Panc1 (cell line): ENCODE data around the gene SRPX2. TPM values are rescaled to one million over a fixed set of nuclear protein-coding genes. Genes with fewer than 3 reads are reported as not detected.

ENCODE experiments used
- ATAC-seq: fragments of 200-7000 bp; cut with Tn5 transposase; 2 replicates; pipeline ENCODE4 v1.9.1; 2020; ENCODE audit warnings: mild to moderate bottlenecking, moderate library complexity
- BruUV-seq: library from RNA; stranded (reverse); fragments of 400-500 nt; replicated peaks from 2 replicates; lab custom pipeline; 2021; lab: Mats Ljungman, UMichigan
- CTCF ChIA-PET: fragments of 300-600 bp; sonication (Branson Sonifier 250); formaldehyde crosslinking; loops from one replicate; lab custom pipeline; 2022; ENCODE audit warnings: antibody characterized with exemption; lab: Charles Lee
- POLR2A ChIA-PET: fragments of 300-600 bp; sonication (Branson Sonifier 250); formaldehyde crosslinking; loops from one replicate; lab custom pipeline; 2022; ENCODE audit warnings: antibody characterized with exemption; lab: Charles Lee
- DNase-seq: peaks from one replicate; pipeline ENCODE4 v3.0.0-alpha.2; 2010; ENCODE audit warnings: low read depth, low spot score
- H3K27ac ChIP-seq: 2 replicates; pipeline ENCODE4 v1.5.1; 2011; ENCODE audit warnings: mild to moderate bottlenecking, low read length, inconsistent platforms
- H3K27me3 ChIP-seq: fragments of 200-500 bp; sonication (Bioruptor generic); 2 replicates; pipeline ENCODE4 v1.6.0; 2014; ENCODE audit warnings: low read length, inconsistent platforms; ENCODE audit not compliant: control insufficient read depth, insufficient read depth
- H3K36me3 ChIP-seq: fragments of 200-500 bp; sonication (Bioruptor generic); 2 replicates; pipeline ENCODE4 v1.5.1; 2014; ENCODE audit warnings: inconsistent platforms, mild to moderate bottlenecking, low read length, moderate library complexity; ENCODE audit not compliant: control insufficient read depth, insufficient read depth
- H3K4me1 ChIP-seq: 2 replicates; pipeline ENCODE4 v1.5.1; 2011; ENCODE audit warnings: inconsistent platforms, mild to moderate bottlenecking, low read length, moderate library complexity; ENCODE audit not compliant: control insufficient read depth, insufficient read depth
- H3K4me3 ChIP-seq, 2 experiments: 2 replicates each; pipeline ENCODE4 v1.5.1; 2011 to 2012; ENCODE audit warnings: low read depth in 2 of 2, low read length in 2 of 2, mild to moderate bottlenecking in 2 of 2, inconsistent platforms in 1 of 2, moderate library complexity in 1 of 2
- H3K9me3 ChIP-seq: fragments of 200-500 bp; sonication (Bioruptor generic); 2 replicates; pipeline ENCODE4 v1.5.1; 2014; ENCODE audit warnings: low read depth, mild to moderate bottlenecking, inconsistent platforms, low read length, moderate library complexity; ENCODE audit not compliant: control insufficient read depth, insufficient read depth
- POLR2AphosphoS5 ChIP-seq: IDR thresholded peaks from 2 replicates; pipeline ENCODE4 v1.6.1; 2012; ENCODE audit warnings: mild to moderate bottlenecking, low read depth, low read length, moderate library complexity
- SIN3A ChIP-seq: IDR thresholded peaks from 2 replicates; pipeline ENCODE4 v1.6.1; 2012; ENCODE audit warnings: low read depth, mild to moderate bottlenecking, low read length, moderate library complexity, borderline replicate concordance; ENCODE audit not compliant: insufficient read depth
- TCF7L2 ChIP-seq: IDR thresholded peaks from 2 replicates; pipeline ENCODE4 v1.6.1; 2011; ENCODE audit warnings: mild to moderate bottlenecking, low read depth, low read length, inconsistent platforms
- in situ Hi-C: cut with HindIII; loops from 2 replicates; pipeline ENCODE4 v1.10.0; 2016; ENCODE audit warnings: low sequenced_read_pairs, low pct_unique_long_range_greater_than_20kb
- intact Hi-C: fragments of 100-400 bp; cut with micrococcal nuclease; formaldehyde crosslinking; loops from one replicate; pipeline ENCODE4 v1.10.0; 2022; ENCODE audit not compliant: unreplicated experiment
- total RNA-seq: library from RNA; stranded (reverse); gene quantifications from one replicate; pipeline ENCODE4 v1.2.1, GENCODE V29; 2021; ENCODE audit not compliant: unreplicated experiment
- TF ChIP-seq, protein P1 (sequence below): fragments of 450-650 bp; IDR thresholded peaks from 2 replicates; pipeline ENCODE4 v1.5.1; 2017; ENCODE audit warnings: mild to moderate bottlenecking
- TF ChIP-seq, protein P2 (sequence below), 2 experiments: IDR thresholded peaks; 2 replicates each; pipeline ENCODE4 v1.6.1; 2011 to 2012; ENCODE audit warnings: low read depth in 2 of 2, control low read depth in 1 of 2, low read length in 1 of 2, mild to moderate bottlenecking in 1 of 2, moderate library complexity in 1 of 2; ENCODE audit not compliant: insufficient read depth in 1 of 2

SRPX2 gene
- total RNA-seq, 1 experiment from 2014 or later, result 1.2 TPM

DNA sequence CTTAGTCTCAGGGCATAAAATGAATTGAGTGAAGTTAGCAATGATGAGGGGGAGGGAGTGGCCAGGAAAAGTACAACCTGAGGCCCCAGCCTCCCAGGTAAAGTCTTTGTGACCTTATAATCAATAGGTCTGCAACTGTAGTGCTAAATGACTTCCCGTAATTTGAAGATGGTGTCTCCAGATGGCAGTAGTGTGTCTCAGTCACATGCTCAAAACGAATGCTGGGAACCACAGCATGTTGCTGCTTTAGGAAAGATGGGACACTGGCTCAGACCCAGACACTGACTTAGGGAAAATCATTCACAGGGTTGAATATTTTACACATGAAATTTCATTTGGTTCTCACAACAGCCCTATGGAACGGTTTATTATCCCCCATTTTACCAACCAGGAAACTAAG, 10.3 kb downstream of the SRPX2 start:
- H3K4me3 ChIP-seq, result no peak overlapping the region
- H3K36me3 ChIP-seq, result no peaks in the 10 kb centered on the region
- H3K27me3 ChIP-seq, result no peaks in the 10 kb centered on the region
- no peaks in the 10 kb centered on the region for H3K9me3 ChIP-seq
- ATAC-seq (0 out of 2 replicates have a peak, but pooled peaks have one; percentile 69), DNase-seq (no peak)
- TF ChIP-seq, protein P1, sequence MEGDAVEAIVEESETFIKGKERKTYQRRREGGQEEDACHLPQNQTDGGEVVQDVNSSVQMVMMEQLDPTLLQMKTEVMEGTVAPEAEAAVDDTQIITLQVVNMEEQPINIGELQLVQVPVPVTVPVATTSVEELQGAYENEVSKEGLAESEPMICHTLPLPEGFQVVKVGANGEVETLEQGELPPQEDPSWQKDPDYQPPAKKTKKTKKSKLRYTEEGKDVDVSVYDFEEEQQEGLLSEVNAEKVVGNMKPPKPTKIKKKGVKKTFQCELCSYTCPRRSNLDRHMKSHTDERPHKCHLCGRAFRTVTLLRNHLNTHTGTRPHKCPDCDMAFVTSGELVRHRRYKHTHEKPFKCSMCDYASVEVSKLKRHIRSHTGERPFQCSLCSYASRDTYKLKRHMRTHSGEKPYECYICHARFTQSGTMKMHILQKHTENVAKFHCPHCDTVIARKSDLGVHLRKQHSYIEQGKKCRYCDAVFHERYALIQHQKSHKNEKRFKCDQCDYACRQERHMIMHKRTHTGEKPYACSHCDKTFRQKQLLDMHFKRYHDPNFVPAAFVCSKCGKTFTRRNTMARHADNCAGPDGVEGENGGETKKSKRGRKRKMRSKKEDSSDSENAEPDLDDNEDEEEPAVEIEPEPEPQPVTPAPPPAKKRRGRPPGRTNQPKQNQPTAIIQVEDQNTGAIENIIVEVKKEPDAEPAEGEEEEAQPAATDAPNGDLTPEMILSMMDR, result peak; percentile 53
- no peak for TF ChIP-seq POLR2AphosphoS5
- in situ Hi-C loops (no loop called here), intact Hi-C loops (no loop called here)
- POLR2A ChIA-PET, result no interaction called here
- no peak overlapping the region for H3K27ac ChIP-seq
- no peaks in the 10 kb centered on the region for H3K4me1 ChIP-seq
- CTCF ChIA-PET, result no interaction called here
- BruUV-seq, result no TSS peak

DNA sequence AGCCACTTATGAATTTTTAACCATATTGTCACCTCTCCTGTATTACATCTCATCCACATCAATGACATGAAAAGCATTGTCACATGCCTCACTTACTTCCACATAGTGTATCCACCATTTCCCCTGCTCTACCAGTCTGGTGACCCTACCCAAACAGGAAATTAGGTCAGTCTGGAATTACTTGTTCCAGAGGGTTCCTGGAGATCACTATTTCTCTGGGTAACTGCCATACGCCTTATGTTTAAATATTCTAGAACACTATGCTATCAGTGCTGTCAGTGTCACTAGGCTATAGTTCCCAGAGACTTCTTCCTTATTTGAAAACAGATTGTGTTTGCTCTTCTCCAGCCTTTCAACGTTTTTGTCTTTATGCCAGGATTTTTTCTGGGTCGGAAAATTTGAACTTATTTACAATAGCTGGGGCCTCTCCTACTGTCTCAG, 15.0 kb downstream of the SRPX2 start:
- Histone ChIP-seq H3K36me3 (no peaks in the 10 kb centered on the region), H3K9me3 (no peaks in the 10 kb centered on the region), H3K4me3 (no peak overlapping the region), H3K27ac (no peak overlapping the region), H3K27me3 (no peaks in the 10 kb centered on the region), H3K4me1 (no peaks in the 10 kb centered on the region)
- BruUV-seq, result no TSS peak
- POLR2A ChIA-PET, result no interaction called here
- intact Hi-C loops (no loop called here), in situ Hi-C loops (no loop called here)
- TF ChIP-seq, protein P1, result no peak
- TF ChIP-seq POLR2AphosphoS5 (no peak), SIN3A (no peak), TCF7L2 (no peak)
- TF ChIP-seq, protein P2, sequence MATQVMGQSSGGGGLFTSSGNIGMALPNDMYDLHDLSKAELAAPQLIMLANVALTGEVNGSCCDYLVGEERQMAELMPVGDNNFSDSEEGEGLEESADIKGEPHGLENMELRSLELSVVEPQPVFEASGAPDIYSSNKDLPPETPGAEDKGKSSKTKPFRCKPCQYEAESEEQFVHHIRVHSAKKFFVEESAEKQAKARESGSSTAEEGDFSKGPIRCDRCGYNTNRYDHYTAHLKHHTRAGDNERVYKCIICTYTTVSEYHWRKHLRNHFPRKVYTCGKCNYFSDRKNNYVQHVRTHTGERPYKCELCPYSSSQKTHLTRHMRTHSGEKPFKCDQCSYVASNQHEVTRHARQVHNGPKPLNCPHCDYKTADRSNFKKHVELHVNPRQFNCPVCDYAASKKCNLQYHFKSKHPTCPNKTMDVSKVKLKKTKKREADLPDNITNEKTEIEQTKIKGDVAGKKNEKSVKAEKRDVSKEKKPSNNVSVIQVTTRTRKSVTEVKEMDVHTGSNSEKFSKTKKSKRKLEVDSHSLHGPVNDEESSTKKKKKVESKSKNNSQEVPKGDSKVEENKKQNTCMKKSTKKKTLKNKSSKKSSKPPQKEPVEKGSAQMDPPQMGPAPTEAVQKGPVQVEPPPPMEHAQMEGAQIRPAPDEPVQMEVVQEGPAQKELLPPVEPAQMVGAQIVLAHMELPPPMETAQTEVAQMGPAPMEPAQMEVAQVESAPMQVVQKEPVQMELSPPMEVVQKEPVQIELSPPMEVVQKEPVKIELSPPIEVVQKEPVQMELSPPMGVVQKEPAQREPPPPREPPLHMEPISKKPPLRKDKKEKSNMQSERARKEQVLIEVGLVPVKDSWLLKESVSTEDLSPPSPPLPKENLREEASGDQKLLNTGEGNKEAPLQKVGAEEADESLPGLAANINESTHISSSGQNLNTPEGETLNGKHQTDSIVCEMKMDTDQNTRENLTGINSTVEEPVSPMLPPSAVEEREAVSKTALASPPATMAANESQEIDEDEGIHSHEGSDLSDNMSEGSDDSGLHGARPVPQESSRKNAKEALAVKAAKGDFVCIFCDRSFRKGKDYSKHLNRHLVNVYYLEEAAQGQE (IDR thresholded peaks at IDR 0.05; ENCODE audit: insufficient read depth in 1 of 2, low read depth in 2 of 2, low read length in 1 of 2), result no peak
- ATAC-seq, result no peak
- CTCF ChIA-PET, result no interaction called here
- no peak for DNase-seq
